H1 (cell line): Measurements from ENCODE around the gene NDUFAF3. TPM values are rescaled to one million over a fixed set of nuclear protein-coding genes. Genes with fewer than 3 reads are reported as not detected.
A peak's percentile ranks its signal among the peaks of the same experiment; 100 is the strongest.

Experiments
- CTCF ChIA-PET: fragments of 300-600 bp; sonication (Branson Sonifier 250); formaldehyde crosslinking; loops from one replicate; lab custom pipeline; 2021; ENCODE audit not compliant: partially characterized antibody; lab: Charles Lee
- POLR2A ChIA-PET: fragments of 300-600 bp; sonication (Branson Sonifier 250); formaldehyde crosslinking; loops from one replicate; lab custom pipeline; 2021; ENCODE audit warnings: inconsistent platforms; ENCODE audit not compliant: partially characterized antibody; lab: Charles Lee
- DNase-seq, 2 experiments: peaks; one replicate each; pipeline versions ENCODE4 v3.0.0 to v3.0.0-alpha.2; 2010 to 2022; ENCODE audit warnings: low spot score in 2 of 2, low read depth in 1 of 2, mixed read lengths in 1 of 2
- FAIRE-seq: peaks from 2 replicates; lab custom pipeline; 2011; peaks lifted over from hg19 to GRCh38; lab: Jason Lieb, UNC
- H2AFZ ChIP-seq: 2 replicates; pipeline ENCODE4 v1.8.1; 2012; ENCODE audit warnings: low read length, inconsistent platforms
- H2AK5ac ChIP-seq: 2 replicates; pipeline ENCODE4 v1.6.1; 2013; ENCODE audit warnings: low read depth, low read length
- H2BK120ac ChIP-seq: replicated peaks from 2 replicates; pipeline ENCODE3; 2013; ENCODE audit warnings: low read depth, low read length, inconsistent platforms
- H2BK12ac ChIP-seq: 2 replicates; pipeline ENCODE4 v1.6.1; 2013; ENCODE audit warnings: low read depth, low read length
- H2BK15ac ChIP-seq: 2 replicates; pipeline ENCODE4 v1.6.1; 2013; ENCODE audit warnings: low read length
- H2BK20ac ChIP-seq: 2 replicates; pipeline ENCODE4 v1.6.1; 2013; ENCODE audit warnings: low read length
- H2BK5ac ChIP-seq: 2 replicates; pipeline ENCODE4 v1.6.1; 2013; ENCODE audit warnings: low read depth, low read length
- H3K14ac ChIP-seq: 2 replicates; pipeline ENCODE4 v1.6.1; 2013; ENCODE audit warnings: inconsistent platforms; ENCODE audit not compliant: insufficient read length
- H3K18ac ChIP-seq: 2 replicates; pipeline ENCODE4 v1.6.1; 2013; ENCODE audit warnings: low read length; ENCODE audit errors: extremely low read depth
- H3K23ac ChIP-seq: 2 replicates; pipeline ENCODE4 v1.6.1; 2013; ENCODE audit warnings: inconsistent platforms; ENCODE audit not compliant: insufficient read length
- H3K23me2 ChIP-seq: 2 replicates; pipeline ENCODE4 v1.6.1; 2013; ENCODE audit warnings: low read depth, low read length
- H3K27ac ChIP-seq: 2 replicates; pipeline ENCODE4 v1.6.1; 2011; ENCODE audit warnings: low read depth, low read length, inconsistent platforms
- H3K27me3 ChIP-seq, 4 experiments: replicated peaks in 1 of 4; 1 replicate in 1 of 4; 2 replicates in 3 of 4; pipeline versions ENCODE4 v1.6.1 to v1.8.1; 2011 to 2013; ENCODE audit warnings: low read length in 3 of 4, mild to moderate bottlenecking in 3 of 4, inconsistent platforms in 2 of 4, mixed read lengths in 2 of 4, moderate library complexity in 1 of 4; ENCODE audit not compliant: control insufficient read depth in 3 of 4, insufficient read depth in 3 of 4; ENCODE audit errors: extremely low read depth in 1 of 4
- H3K36me3 ChIP-seq, 4 experiments: 2 replicates each; pipeline versions ENCODE4 v1.6.1 to v1.8.1; 2011 to 2013; ENCODE audit warnings: mild to moderate bottlenecking in 4 of 4, low read length in 3 of 4, moderate library complexity in 2 of 4, control low read depth in 1 of 4, inconsistent platforms in 1 of 4; ENCODE audit not compliant: insufficient read depth in 4 of 4, control insufficient read depth in 2 of 4
- H3K4ac ChIP-seq: replicated peaks from 2 replicates; pipeline ENCODE3; 2013; ENCODE audit warnings: low read length, low read depth, mixed read lengths, inconsistent platforms; ENCODE audit not compliant: insufficient read length
- H3K4me1 ChIP-seq, 4 experiments: replicated peaks in 1 of 4; 1 replicate in 1 of 4; 2 replicates in 3 of 4; pipeline versions ENCODE4 v1.6.1 to v1.8.1; 2011 to 2013; ENCODE audit warnings: low read length in 3 of 4, inconsistent platforms in 2 of 4, mixed read lengths in 1 of 4; ENCODE audit not compliant: insufficient read depth in 4 of 4, control insufficient read depth in 3 of 4
- H3K4me2 ChIP-seq, 2 experiments: 2 replicates each; pipeline versions ENCODE4 v1.6.1 to v1.8.1; 2011 to 2013; ENCODE audit warnings: low read depth in 2 of 2, low read length in 2 of 2, control low read depth in 1 of 2, inconsistent platforms in 1 of 2, mild to moderate bottlenecking in 1 of 2; ENCODE audit not compliant: insufficient read depth in 1 of 2
- H3K4me3 ChIP-seq, 4 experiments: fragments of 200-600, 300-600 bp in 1 of 4; sonication (generic), shearing (Covaris generic), sonication (Bioruptor Twin) in 1 of 4; 2 replicates each; pipeline versions ENCODE4 v1.5.1 to v1.8.1; 2011 to 2016; ENCODE audit warnings: low read length in 4 of 4, low read depth in 3 of 4, control low read depth in 2 of 4, inconsistent platforms in 2 of 4, mild to moderate bottlenecking in 2 of 4, mixed read lengths in 1 of 4, moderate library complexity in 1 of 4; ENCODE audit not compliant: insufficient read depth in 2 of 4; ENCODE audit errors: extremely low read depth in 1 of 4
- H3K56ac ChIP-seq: replicated peaks from 2 replicates; pipeline ENCODE3; 2013; ENCODE audit warnings: low read depth, mild to moderate bottlenecking, mixed read lengths, low read length, inconsistent platforms; ENCODE audit not compliant: insufficient read length
- H3K79me1 ChIP-seq: 2 replicates; pipeline ENCODE4 v1.6.1; 2013; ENCODE audit warnings: low read depth, low read length, control low read depth
- H3K79me2 ChIP-seq, 2 experiments: 2 replicates each; pipeline versions ENCODE4 v1.6.1 to v1.8.1; 2012 to 2013; ENCODE audit warnings: low read length in 2 of 2, mild to moderate bottlenecking in 2 of 2, inconsistent platforms in 1 of 2; ENCODE audit not compliant: insufficient read depth in 2 of 2, control insufficient read depth in 1 of 2
- H3K9ac ChIP-seq, 4 experiments: replicated peaks in 1 of 4; 1 replicate in 1 of 4; 2 replicates in 3 of 4; pipeline versions ENCODE4 v1.6.1 to v1.8.1; 2011 to 2013; ENCODE audit warnings: low read depth in 3 of 4, low read length in 3 of 4, control low read depth in 2 of 4, mild to moderate bottlenecking in 2 of 4, moderate library complexity in 2 of 4, inconsistent platforms in 1 of 4; ENCODE audit errors: extremely low read depth in 1 of 4
- H3K9me3 ChIP-seq, 2 experiments: 2 replicates each; pipeline versions ENCODE4 v1.6.1 to v1.8.1; 2012 to 2013; ENCODE audit warnings: mild to moderate bottlenecking in 2 of 2, moderate library complexity in 2 of 2, control low read depth in 1 of 2, inconsistent platforms in 1 of 2, low read depth in 1 of 2, low read length in 1 of 2, mixed read lengths in 1 of 2; ENCODE audit not compliant: insufficient read depth in 2 of 2
- H4K20me1 ChIP-seq, 2 experiments: replicated peaks in 1 of 2; 2 replicates each; pipeline versions ENCODE3 to v1.8.1; 2011 to 2013; ENCODE audit warnings: inconsistent platforms in 2 of 2, low read length in 2 of 2, mild to moderate bottlenecking in 1 of 2; ENCODE audit not compliant: insufficient read depth in 2 of 2, control insufficient read depth in 1 of 2
- H4K5ac ChIP-seq: 2 replicates; pipeline ENCODE4 v1.6.1; 2013; ENCODE audit warnings: low read length, low read depth, mixed read lengths, inconsistent platforms; ENCODE audit not compliant: insufficient read length
- H4K8ac ChIP-seq: 2 replicates; pipeline ENCODE4 v1.8.0; 2013; ENCODE audit warnings: mild to moderate bottlenecking, moderate library complexity, low read length, inconsistent platforms; ENCODE audit not compliant: insufficient read depth; ENCODE audit errors: extremely low read depth
- H4K91ac ChIP-seq: replicated peaks from 2 replicates; pipeline ENCODE3; 2013; ENCODE audit warnings: low read length, mixed read lengths, inconsistent platforms; ENCODE audit not compliant: insufficient read length
- BACH1 ChIP-seq: IDR thresholded peaks from 2 replicates; pipeline ENCODE4 v1.6.1; 2012; ENCODE audit warnings: low read length, improper control_type of control experiment
- EZH2 ChIP-seq: fragments of 200-600 bp; sonication (generic); IDR thresholded peaks from 2 replicates; pipeline ENCODE4 v1.7.1; 2012; ENCODE audit warnings: low read depth, mild to moderate bottlenecking, moderate library complexity, low read length, inconsistent platforms; ENCODE audit not compliant: severe bottlenecking
- POLR2AphosphoS5 ChIP-seq: IDR thresholded peaks from 2 replicates; pipeline ENCODE4 v1.6.1; 2011; ENCODE audit warnings: low read depth, low read length
- SIX5 ChIP-seq: IDR thresholded peaks from 2 replicates; pipeline ENCODE4 v1.6.1; 2011; ENCODE audit warnings: mild to moderate bottlenecking, low read depth, low read length
- WGBS, 2 experiments: shearing (Covaris generic) in 1 of 2; methylation state at CpG; one replicate each; pipeline versions ENCODE4 v1.1.6 to v1.1.7; 2013 to 2015; ENCODE audit warnings: low lambda C conversion rate in 2 of 2, mixed read lengths in 2 of 2, inconsistent platforms in 1 of 2, low coverage in 1 of 2, missing lambda C conversion rate in 1 of 2; ENCODE audit not compliant: insufficient replicate concordance in 2 of 2, insufficient coverage in 1 of 2, insufficient read length in 1 of 2; ENCODE audit errors: extremely low coverage in 1 of 2, missing lambda C conversion rate in 1 of 2; 5-methylcytosine and 5-hydroxymethylcytosine counted together
- polyA plus RNA-seq, 7 experiments: library from polyadenylated mRNA; depleted of rRNA in 3 of 7; stranded (reverse) in 5 of 7; unstranded in 2 of 7; fragments of >200 nt in 5 of 7; fragments of 200-250 nt in 2 of 7; gene quantifications; 1 replicate in 5 of 7; 2 replicates in 1 of 7; 4 replicates in 1 of 7; pipeline versions ENCODE4 v1.2.1 to v1.2.3, GENCODE V29; 2011 to 2013; ENCODE audit warnings: missing spikeins in 2 of 7, mixed read lengths in 2 of 7
- total RNA-seq: library from RNA; stranded (reverse); fragmentation: NEBNext Ultra II Directional; extraction: Animal tissue kit (Norgen Biotek cat#: 25700); gene quantifications from 2 replicates; pipeline ENCODE4 v1.2.1, GENCODE V29; 2021

NDUFAF3 gene
- total and polyA plus RNA-seq, 2 of the 8 experiments (the other 6 are each of a cell fraction or from before 2014, with no cell fraction given), result 27.8 to 45.5 TPM

- ChIA-PET CTCF (interaction anchor here (0.6 to 19.9 kb wide), 9 partner anchors 9 to 299 kb away, joined by 3 to 467 read pairs (median 3); partner anchors contain the start of genes DALRD3, NDUFAF3 and WDR6), POLR2A (interaction anchor here (0.9 to 38.8 kb wide), 6 partner anchors 11 to 108 kb away, joined by 3 to 1518 read pairs (median 7); partner anchors contain the start of genes DALRD3, IMPDH2, NDUFAF3 and QRICH1)
- H2BK20ac ChIP-seq, result no peak overlapping the region
- no peak overlapping the region for H3K27ac ChIP-seq
- no peak overlapping the region for H3K14ac ChIP-seq
- H4K91ac ChIP-seq, result no peak overlapping the region
- peaks cover 16% of the 10 kb centered on the region for H3K23me2 ChIP-seq
- no peak overlapping the region for H3K9ac ChIP-seq
- H2BK5ac ChIP-seq, result no peak overlapping the region
- H3K9me3 ChIP-seq, result no peaks in the 10 kb centered on the region
- 90% methylated on average over 7 of the region's 7 CpGs; no CpG with 5 or more reads in 1 of the 2 experiments for WGBS, 2 experiments
- H3K4ac ChIP-seq, result no peak overlapping the region
- no peak overlapping the region for H3K18ac ChIP-seq
- no peak for TF ChIP-seq EZH2
- 0 out of 2 replicates have a peak, but pooled peaks have one; percentile 23 for TF ChIP-seq POLR2AphosphoS5
- TF ChIP-seq SIX5, result no peak
- no peak for TF ChIP-seq BACH1
- no peak overlapping the region for H3K4me2 ChIP-seq
- H2BK15ac ChIP-seq, result no peak overlapping the region
- H3K4me3 ChIP-seq, result no peak overlapping the region
- FAIRE-seq, result no peak
- H4K20me1 ChIP-seq, result peaks cover 3 to 11% of the 10 kb centered on the region in 2 experiments
- H3K23ac ChIP-seq, result no peak overlapping the region
- peaks cover 0 to 8% of the 10 kb centered on the region in 2 experiments; a peak in 1 of 4 replicates for H3K79me2 ChIP-seq
- H2AFZ ChIP-seq, result no peak overlapping the region
- H4K5ac ChIP-seq, result no peak overlapping the region
- H3K56ac ChIP-seq, result no peak overlapping the region
- H4K8ac ChIP-seq, result no peak overlapping the region
- H3K36me3 ChIP-seq, result peaks cover 5 to 40% (median 27%) of the 10 kb centered on the region in 4 experiments
- H2BK12ac ChIP-seq, result no peak overlapping the region
- no peak for DNase-seq
- peaks cover 0 to 7% (median 6%) of the 10 kb centered on the region in 4 experiments; a peak in 3 of 7 replicates for H3K4me1 ChIP-seq
- no peaks in the 10 kb centered on the region for H3K27me3 ChIP-seq
- no peak overlapping the region for H2BK120ac ChIP-seq
- H3K79me1 ChIP-seq, result peaks cover 2% of the 10 kb centered on the region; the same call in 1 of the 2 replicates
- H2AK5ac ChIP-seq, result no peak overlapping the region
Measured at GRCh38 chr3:48985831-48986376, 36.0 kb upstream of the NDUFAF3 start.
